Fibroblast of mammary gland (primary cell): ENCODE results near the gene USP1.

Source experiments
- DNase-seq: peaks from one replicate; pipeline ENCODE4 v3.0.0-alpha.2; 2010; ENCODE audit warnings: low read depth
- H3K4me3 ChIP-seq: 2 replicates; pipeline ENCODE4 v1.5.1; 2011; ENCODE audit warnings: low read depth, mild to moderate bottlenecking, low read length, moderate library complexity; ENCODE audit not compliant: control insufficient read depth
- CTCF ChIP-seq: conservative IDR thresholded peaks from 2 replicates; pipeline ENCODE4 v1.5.1; 2011; ENCODE audit warnings: low read depth, low read length, inconsistent platforms; ENCODE audit not compliant: control insufficient read depth, insufficient read depth

Gene USP1

GRCh38 chr1:62484824-62485468 lies 48.1 kb downstream of the USP1 start:
- no peak for DNase-seq
- no peak overlapping the region for H3K4me3 ChIP-seq
- no peak for TF ChIP-seq CTCF

- DNase-seq = no peak
- no peak overlapping the region for H3K4me3 ChIP-seq
- TF ChIP-seq CTCF = no peak
Measured at GRCh38 chr1:62487956-62488355, 51.1 kb downstream of the USP1 start.

- no peak overlapping the region for H3K4me3 ChIP-seq
- TF ChIP-seq CTCF = no peak
- no peak for DNase-seq
Measured at GRCh38 chr1:62492521-62492920, 55.7 kb downstream of the USP1 start.

GRCh38 chr1:62493656-62494055 lies 56.8 kb downstream of the USP1 start:
- H3K4me3 ChIP-seq = no peak overlapping the region
- peak; percentile 49 for DNase-seq
- TF ChIP-seq CTCF = no peak

GRCh38 chr1:62494137-62494536 lies 57.3 kb downstream of the USP1 start:
- DNase-seq = no peak
- no peak for TF ChIP-seq CTCF

GRCh38 chr1:62500210-62500609 lies 63.4 kb downstream of the USP1 start:
- no peak for DNase-seq
- no peak overlapping the region for H3K4me3 ChIP-seq
- no peak for TF ChIP-seq CTCF

More at GRCh38 chr1:62494137-62494536, 57.3 kb downstream of the USP1 start:
- H3K4me3 ChIP-seq = no peak overlapping the region
